ENCODE results near the gene NEGR1. TPM values are rescaled to one million over a fixed set of nuclear protein-coding genes. Genes with fewer than 3 reads are reported as not detected.

Gene NEGR1
- total and polyA plus RNA-seq, 12 donors = 2.3 to 18.3 (median 5.2) TPM

- intact Hi-C loops (cut with DNase I) = no loop called here
- Histone ChIP-seq H3K27ac (peak overlapping the region in 2 of 10 donors; percentile 16 to 36), H3K27me3 (no peaks in the 10 kb centered on the region), H3K4me3 (no peak overlapping the region), H3K36me3 (no peaks in the 10 kb centered on the region), H3K9me3 (no peaks in the 10 kb centered on the region), H3K4me1 (peaks cover 0 to 17% (median 4%) of the 10 kb centered on the region in 9 donors)
- TF ChIP-seq, protein P1, sequence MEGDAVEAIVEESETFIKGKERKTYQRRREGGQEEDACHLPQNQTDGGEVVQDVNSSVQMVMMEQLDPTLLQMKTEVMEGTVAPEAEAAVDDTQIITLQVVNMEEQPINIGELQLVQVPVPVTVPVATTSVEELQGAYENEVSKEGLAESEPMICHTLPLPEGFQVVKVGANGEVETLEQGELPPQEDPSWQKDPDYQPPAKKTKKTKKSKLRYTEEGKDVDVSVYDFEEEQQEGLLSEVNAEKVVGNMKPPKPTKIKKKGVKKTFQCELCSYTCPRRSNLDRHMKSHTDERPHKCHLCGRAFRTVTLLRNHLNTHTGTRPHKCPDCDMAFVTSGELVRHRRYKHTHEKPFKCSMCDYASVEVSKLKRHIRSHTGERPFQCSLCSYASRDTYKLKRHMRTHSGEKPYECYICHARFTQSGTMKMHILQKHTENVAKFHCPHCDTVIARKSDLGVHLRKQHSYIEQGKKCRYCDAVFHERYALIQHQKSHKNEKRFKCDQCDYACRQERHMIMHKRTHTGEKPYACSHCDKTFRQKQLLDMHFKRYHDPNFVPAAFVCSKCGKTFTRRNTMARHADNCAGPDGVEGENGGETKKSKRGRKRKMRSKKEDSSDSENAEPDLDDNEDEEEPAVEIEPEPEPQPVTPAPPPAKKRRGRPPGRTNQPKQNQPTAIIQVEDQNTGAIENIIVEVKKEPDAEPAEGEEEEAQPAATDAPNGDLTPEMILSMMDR (IDR thresholded peaks at IDR 0.05) = no peak
- DNase-seq = no peak
- WGBS, 2 donors = 32 to 35% methylated on average over 1 of the region's 1 CpG
- ATAC-seq = peak in 5 of 8 donors; percentile 57 to 75 (median 71)
Measured at GRCh38 chr1:71979882-71980281, 302.5 kb downstream of the NEGR1 start.

- no peaks in the 10 kb centered on the region for H3K4me1 ChIP-seq
- no peak for DNase-seq
- H3K27me3 ChIP-seq = no peaks in the 10 kb centered on the region
- TF ChIP-seq, protein P1 (IDR thresholded peaks at IDR 0.05) = no peak
- H3K36me3 ChIP-seq = no peaks in the 10 kb centered on the region
- no peak for ATAC-seq
- H3K4me3 ChIP-seq = no peak overlapping the region
- no peak overlapping the region for H3K27ac ChIP-seq
- H3K9me3 ChIP-seq = no peaks in the 10 kb centered on the region
- intact Hi-C loops (cut with DNase I) = no loop called here
- 68 to 79% methylated on average over 2 of the region's 2 CpGs for WGBS, 2 donors
Measured at GRCh38 chr1:71967670-71968069, 314.7 kb downstream of the NEGR1 start.

DNA sequence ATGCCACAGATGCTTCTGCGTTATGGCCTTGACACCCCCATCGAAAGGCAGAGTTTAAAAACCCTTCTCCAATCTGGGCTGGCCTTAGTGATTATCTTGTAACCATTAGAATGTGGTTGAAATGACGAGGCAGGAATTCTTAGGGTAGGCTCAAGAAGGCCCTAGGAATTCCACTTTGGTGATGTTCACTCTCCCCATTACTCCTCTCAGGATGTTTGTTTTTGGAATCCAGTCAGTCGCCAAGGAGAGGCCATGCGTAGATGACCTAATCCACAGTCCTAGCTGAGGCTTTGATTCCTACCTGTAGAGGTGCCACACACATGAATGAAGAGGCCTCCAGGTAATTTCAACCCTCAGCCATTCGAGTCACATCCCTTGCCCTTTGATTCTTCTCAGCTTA, 318.2 kb downstream of the NEGR1 start:
- Histone ChIP-seq H3K27ac (no peak overlapping the region), H3K9me3 (no peaks in the 10 kb centered on the region), H3K36me3 (no peaks in the 10 kb centered on the region), H3K4me3 (no peak overlapping the region), H3K4me1 (no peaks in the 10 kb centered on the region), H3K27me3 (no peaks in the 10 kb centered on the region)
- TF ChIP-seq, protein P1 (IDR thresholded peaks at IDR 0.05) = no peak
- 81 to 84% methylated on average over 6 of the region's 6 CpGs for WGBS, 2 donors
- no peak for ATAC-seq
- DNase-seq = no peak
- intact Hi-C loops (cut with DNase I) = no loop called here

GRCh38 chr1:71956613-71957285, 325.6 kb downstream of the NEGR1 start:
- Histone ChIP-seq H3K4me3 (peak overlapping the region in 4 of 10 donors; percentile 0 to 20 (median 8)), H3K4me1 (peaks cover 0 to 9% (median 0%) of the 10 kb centered on the region in 9 donors), H3K36me3 (no peaks in the 10 kb centered on the region), H3K27me3 (no peaks in the 10 kb centered on the region), H3K27ac (peak overlapping the region in 1 of 10 donors; percentile 20), H3K9me3 (no peaks in the 10 kb centered on the region)
- intact Hi-C loops (cut with DNase I) = no loop called here
- 58 to 66% methylated on average over 2 of the region's 2 CpGs for WGBS, 2 donors
- ATAC-seq = peak in 2 of 8 donors; percentile 65 to 71
- TF ChIP-seq, protein P1 (IDR thresholded peaks at IDR 0.05) = no peak
- no peak for DNase-seq

Data from heart right ventricle (tissue), 16 donors.